ENCODE measurements around the gene IPPK.
A peak's percentile ranks its signal among the peaks of the same experiment; 100 is the strongest.
"Not testable (repeated sequence)": the region's sequence is repeated elsewhere in the genome, so short reads cannot be mapped to it uniquely, and the experiment has no call there.

The IPPK gene

GRCh38 chr9:92635760-92636159 is 34.2 kb downstream of the IPPK start:
- DNase-seq: no peak

DNA sequence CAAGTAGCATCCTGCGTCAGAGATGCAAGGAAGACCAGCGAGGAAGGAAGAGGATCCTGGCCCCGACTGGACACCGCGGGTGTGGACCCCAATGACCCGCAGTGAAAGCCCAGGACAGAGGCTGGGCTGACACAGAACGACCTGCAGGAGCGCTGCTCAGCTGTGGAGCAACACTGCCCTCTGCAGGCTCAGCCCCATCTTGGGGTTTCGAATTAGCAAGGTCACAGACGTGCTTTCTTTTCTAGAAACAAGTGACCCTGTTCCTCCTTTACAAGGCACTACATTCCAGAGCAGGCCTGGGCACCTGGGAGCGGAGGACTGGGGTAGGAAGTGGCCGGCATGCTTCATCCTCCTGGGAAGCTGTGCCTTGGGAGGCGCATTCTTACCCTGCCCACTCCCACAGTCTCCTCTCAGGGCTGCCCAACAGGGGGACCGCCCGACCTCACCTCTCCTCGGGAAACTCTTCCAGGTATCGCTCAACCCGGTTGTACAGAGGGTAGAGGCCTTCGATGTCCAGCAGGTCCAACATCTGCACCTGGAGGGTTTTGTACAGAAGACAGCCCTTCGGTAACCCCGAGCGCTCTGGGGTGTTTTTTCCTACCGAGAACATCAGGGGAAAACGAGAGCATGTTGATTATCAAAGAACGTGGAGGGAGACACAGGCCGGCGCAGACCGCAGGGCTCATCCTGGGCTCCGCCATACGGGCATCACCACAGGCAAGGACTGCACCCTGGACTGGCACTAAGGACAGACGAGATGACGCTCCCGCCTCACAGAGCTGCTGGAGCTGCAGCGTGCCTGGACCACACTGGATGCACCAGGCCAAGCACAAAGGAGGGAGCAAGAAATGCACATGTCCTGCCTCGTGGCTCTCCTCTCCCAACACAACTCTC is 35.0 kb downstream of the IPPK start:
- DNase-seq: peak; percentile 63

- no peak for DNase-seq
These were observed 36.2 kb downstream of the IPPK start for GRCh38 chr9:92633614-92634278.

DNA sequence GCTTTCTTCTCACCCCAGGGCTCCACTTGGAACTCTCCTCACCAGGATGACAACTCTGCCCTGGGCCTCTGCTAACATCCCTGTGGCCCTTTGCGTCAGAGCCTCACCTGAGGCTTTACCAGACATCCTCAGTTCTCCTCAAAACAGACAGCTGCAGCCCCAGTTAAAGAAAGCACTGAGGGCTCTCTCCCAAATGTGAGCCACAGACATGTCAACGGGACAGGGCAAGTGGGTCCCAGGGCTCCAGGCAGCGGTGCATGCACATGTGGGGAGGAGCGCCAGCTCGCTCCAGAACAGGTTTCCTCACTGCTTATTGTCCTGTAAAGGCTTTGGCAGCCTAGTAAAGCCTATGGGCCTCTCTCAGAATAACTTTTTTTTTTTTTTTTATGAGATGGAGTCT is 37.3 kb downstream of the IPPK start:
- no peak for DNase-seq

- no peak for DNase-seq
These were observed 38.2 kb downstream of the IPPK start for GRCh38 chr9:92631452-92632343.

- DNase-seq: no peak
These were observed 42.3 kb downstream of the IPPK start for GRCh38 chr9:92627651-92628050.

DNA sequence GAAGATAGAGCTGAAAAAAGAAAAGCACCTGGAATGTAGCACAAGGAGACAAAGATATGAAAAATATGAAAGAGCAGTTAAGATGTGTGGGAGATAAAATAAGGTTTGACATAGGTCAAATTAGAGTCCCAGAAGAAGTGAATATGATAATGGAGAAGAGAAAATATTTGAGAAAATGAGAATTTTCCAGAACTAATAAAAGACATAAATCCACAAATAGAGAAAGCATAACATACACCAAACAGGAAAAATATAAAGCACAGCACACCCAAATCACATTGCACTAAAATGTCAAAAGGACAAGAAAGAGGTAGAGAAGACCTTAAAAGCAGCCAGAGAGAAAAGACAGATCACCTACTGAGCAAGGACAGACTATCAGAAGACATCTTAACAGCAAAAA is 43.4 kb downstream of the IPPK start:
- no peak for DNase-seq

DNA sequence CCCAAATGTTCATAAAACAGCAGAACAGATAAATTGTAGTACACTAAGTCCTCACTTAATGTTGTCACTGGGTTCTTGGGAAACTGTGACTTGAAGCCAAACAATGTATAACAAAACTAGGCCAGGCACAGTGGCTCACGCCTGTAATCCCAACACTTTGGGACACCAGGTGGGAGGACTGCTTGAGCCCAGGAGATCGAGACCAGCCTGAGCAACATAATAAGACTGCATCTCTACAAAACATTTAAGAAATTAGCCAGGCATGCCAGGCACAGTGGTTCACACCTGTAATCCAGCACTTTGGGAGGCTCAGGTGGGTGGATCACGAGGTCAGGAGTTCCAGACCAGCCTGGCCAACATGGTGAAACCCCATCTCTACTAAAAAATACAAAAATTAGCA is 46.0 kb downstream of the IPPK start:
- DNase-seq: not testable (repeated sequence)

DNA sequence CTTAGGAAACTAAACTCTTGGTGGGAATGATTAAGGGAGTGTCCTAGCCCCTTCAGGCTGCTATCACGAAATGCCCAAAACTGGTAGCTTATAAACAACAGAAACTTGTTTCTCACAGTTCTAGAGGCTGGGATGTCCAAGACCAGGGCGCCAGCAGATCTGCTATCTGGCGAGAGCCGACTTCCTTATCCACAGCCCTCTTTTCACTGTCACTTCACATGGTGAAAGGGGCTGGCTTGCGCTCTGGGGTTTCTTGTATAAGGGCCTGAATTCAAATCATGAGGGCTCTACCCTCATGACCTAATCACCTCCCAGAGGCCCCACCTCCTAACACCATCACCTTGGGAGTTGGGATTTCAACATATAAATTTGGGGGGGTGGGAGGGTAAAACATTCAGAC is 49.1 kb downstream of the IPPK start:
- DNase-seq: no peak

DNA sequence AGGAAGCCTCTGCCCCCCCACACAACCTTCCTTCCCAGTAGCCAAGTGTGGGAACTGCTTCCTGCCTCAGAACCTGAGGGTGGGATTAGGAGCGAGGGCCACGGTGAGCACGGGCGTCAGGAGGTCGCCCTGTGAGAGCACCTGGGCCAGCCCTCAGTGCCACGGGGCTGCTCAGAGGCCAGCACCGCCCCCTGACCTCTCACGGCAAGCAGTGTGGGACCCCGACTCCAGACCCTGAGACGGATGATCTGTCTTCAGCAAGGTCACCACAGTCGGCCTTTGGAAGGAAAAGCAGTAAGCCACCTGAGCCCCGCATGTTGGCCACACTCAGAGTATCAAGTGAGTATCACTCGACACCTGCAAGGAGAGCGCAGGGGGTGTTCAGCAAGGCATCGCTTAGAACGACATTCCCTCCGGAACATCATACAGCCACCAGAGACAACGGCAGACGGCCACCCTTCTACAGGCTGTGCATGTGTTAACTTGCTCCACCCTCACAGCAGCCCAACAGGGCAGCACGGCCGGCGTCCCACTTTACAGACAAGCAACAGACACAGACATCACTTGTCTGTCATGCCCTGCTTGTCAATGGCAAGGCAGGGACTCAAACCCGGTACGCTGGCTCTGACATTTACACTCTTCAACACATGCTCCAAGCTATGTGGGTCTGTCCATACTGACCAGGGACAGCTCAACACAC is 50.2 kb downstream of the IPPK start:
- DNase-seq: no peak

DNA sequence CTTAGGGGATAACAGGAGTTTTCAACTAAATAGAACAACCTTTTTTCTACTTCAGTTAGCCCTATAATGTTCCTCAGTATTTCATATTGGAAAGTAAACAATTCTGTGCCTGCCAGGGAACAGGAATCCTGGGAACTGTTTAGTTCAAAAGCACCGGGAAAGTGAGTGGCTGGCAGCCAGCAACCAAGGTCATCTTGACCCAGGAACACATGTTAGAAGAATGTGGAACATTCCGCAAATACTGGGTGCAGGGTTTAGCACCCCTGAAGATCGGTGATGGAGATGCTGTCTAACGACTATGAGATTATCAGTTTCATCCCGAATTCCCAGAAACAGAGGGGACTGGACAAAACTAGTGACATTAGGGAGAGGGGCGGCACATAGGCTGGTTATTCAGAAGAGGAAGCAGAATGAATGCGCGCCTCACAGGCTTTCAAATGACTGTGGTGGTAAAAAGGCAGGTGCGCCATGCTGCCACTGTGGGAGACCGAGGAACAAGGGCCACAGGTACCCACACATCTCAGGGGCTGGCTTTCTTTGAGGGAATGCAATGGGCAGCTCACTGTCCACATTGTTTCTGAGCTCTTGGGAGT is 51.2 kb downstream of the IPPK start:
- no peak for DNase-seq

DNA sequence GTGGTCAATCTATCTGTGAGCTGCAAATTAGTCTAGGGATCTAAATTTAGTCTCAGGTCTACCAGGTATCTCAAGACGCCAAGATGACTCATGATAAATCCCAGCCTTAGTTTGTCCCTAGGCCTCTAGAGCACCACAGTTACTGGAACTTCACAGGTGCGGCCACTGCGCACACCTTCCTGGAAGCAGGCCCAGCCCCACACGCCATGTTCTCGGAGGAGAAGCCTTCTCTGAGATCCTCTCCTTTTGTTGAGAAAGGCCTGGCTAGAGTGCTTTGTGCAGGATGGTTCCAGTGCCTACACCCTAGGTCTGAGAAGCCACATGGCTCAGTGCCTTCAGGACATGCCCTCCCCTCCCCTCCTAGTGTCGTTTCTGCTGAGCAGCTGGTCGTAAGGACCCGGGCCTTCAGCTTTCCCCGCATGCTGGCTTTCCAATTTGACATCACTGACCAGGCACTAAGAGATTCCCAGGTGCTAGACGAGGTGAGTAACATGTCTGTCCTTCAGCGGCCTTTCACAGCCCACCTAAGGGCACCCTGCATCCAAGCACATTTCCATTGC is 51.9 kb downstream of the IPPK start:
- DNase-seq: no peak

GRCh38 chr9:92617195-92617813 is 52.6 kb downstream of the IPPK start:
- no peak for DNase-seq

DNA sequence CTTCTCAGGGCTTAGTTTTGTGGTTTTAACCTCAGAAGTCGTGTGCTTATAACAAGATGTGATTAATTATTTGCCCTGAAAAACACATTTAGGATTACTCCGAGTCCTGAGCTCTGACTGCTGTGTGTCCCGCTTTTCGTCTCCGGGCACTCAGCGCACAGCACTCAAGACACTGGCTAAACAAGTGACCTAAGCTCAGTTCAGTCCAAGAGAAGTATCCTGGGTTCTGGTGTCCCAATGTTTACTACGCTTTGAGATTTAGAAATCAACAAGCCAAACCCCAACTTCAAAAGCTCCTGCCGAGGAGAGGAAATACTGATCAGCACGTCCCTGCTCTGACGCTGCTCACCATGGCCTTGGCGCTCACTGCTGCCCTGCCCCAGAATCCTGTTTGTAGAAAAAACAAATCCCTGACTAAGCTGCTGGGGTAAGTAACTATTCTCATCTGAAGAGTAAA is 53.2 kb downstream of the IPPK start:
- no peak for DNase-seq

DNA sequence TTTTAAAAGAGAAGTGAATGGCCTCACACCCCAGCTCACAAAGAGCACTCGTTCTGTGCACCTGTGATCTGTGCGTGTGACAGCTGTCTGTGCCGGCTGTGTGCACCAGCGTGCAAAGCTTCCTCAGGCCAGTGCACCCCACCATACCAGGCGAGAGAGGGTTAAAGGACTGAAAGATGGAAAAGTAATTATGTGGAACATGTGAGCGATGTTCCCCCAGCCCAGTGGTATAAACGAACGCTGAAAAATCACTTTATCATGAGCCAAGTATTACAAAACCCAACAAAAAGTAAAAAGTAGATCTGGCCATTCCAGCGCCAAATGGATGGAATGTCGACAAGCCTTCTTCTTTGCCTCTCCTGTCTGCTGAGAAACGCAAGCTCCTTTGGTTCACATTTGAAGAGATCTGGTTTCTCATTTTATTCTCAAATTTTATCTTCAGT is 53.7 kb downstream of the IPPK start:
- no peak for DNase-seq

DNA sequence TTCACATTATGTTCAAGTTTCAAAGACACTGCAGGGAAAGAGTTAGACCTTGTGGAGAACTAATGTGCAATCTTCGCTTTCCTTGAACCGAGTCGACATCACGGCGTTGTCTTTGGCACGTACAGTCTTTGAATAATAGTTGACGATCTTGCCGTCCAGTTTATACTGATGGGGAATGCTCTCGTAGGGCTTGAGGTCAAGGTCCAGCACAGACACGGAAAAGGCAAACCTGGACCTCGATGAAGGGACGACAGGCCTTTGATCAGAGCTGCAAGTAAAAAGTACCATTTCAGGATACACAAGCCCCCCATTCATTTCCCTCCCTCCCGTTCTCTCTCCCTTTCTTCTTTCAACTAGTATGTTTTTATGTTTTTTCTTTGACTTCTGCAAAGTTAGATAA is 54.1 kb downstream of the IPPK start:
- DNase-seq: no peak

DNA sequence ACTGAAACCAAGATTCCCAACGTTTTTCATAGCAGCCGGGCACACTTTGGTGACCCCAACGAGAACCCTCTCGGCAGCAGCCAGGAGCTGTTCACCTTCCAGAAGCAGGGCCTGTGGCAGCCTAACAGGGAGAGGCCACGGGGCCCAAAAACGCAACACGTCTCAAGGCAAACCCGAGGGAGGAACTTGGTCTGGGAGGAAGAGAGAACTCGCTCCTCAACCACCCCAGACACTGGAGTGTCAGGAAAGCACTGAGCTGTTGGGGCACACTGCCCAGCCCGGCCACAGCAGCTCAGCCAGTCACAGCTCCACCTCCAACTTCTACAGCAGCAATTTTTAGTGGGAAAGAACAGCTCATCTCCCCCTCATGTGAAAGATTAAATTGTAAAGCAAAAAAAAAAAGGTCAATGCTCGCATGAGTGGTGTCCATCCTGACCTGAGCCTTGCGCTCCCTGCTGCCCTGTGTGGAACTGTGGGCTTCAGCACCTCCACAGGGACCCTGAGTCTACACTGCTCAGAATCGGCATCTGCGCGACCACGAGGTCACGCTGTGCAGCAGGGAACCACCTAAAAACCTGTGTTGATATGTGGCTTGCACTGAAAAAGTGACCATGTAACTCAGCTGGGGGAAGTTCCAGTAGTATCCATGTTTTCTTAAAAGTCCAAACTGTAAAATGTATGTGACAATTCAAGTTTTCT is 55.0 kb downstream of the IPPK start:
- DNase-seq: no peak

GRCh38 chr9:92614123-92614510 is 55.8 kb downstream of the IPPK start:
- no peak for DNase-seq

DNA sequence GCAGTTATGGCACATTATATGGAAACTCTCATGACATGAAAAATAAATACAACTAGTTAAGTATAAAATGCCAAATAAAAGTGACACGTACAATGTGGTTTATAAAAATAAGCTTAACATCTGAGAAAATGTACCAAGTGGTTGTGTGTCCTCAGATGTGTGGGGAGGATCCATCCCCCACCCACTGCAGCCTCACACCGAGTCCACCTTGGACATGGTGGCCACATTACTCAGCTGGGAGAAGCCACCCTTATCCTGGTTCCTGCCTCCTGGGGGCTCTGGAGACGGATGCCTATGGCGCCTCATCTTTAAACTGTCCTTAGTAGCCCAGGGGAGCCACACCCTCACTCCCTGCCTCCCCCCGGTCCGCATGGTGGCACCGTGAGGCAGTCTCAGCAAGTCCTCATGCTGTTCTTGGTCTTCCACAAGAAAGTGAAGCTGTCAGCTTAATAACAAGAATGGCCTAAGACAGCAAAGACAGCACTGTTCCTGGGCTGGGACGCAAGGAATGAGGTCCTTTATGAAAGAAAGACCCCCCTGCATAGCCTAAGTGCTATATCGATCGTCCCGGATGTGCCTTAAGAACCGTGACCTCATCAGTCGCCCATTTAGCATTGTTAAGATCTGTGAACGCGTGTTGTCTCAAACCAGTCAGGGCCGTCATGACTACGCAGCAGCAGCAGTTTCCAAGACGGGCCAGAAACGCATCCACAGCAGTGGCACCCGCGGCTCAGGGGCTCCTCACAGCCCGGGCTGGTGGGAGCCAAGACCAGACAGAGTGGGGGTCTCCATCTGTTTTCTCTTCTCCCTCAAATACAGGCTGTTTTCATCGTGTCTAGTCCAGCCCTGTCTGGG is 56.4 kb downstream of the IPPK start:
- no peak for DNase-seq

GRCh38 chr9:92612816-92613215 is 57.1 kb downstream of the IPPK start:
- DNase-seq: no peak

Measured in stimulated activated CD4-positive, alpha-beta T cell treated with anti-CD3 and anti-CD28 coated beads, Interleukin-4, amount 100 ng/mL, for 24 hours (primary cell).